HepG2 (cell line): ENCODE measurements around the gene SH2D7. TPM values are rescaled to one million over a fixed set of nuclear protein-coding genes. Genes with fewer than 3 reads are reported as not detected.

Experiments
- FOXP1 ChIP-seq, 2 experiments: fragments of 450-650 bp in 1 of 2; IDR thresholded peaks; 2 replicates each; pipeline ENCODE4 v1.6.1; 2017 to 2018; ENCODE audit warnings: antibody characterized with exemption in 1 of 2
- HDAC1 ChIP-seq: sonication (generic); formaldehyde crosslinking; IDR thresholded peaks from 2 replicates; pipeline ENCODE4 v1.5.1; 2020; ENCODE audit warnings: mild to moderate bottlenecking, missing genetic modification reagents
- HIVEP1 ChIP-seq: sonication (generic); formaldehyde crosslinking; IDR thresholded peaks from 2 replicates; pipeline ENCODE4 v1.4.0; 2020; ENCODE audit warnings: mild to moderate bottlenecking, missing genetic modification reagents
- HMGA1 ChIP-seq: sonication (generic); formaldehyde crosslinking; conservative IDR thresholded peaks from 2 replicates; pipeline ENCODE4 v1.4.0; 2020; ENCODE audit warnings: missing genetic modification reagents
- JUNB ChIP-seq: sonication (generic); formaldehyde crosslinking; IDR thresholded peaks from 2 replicates; pipeline ENCODE4 v1.8.0; 2022; ENCODE audit warnings: missing genetic modification reagents, mild to moderate bottlenecking, borderline replicate concordance
- SSRP1 ChIP-seq: IDR thresholded peaks from 2 replicates; pipeline ENCODE4 v1.6.1; 2016; ENCODE audit warnings: control low read depth
- TP53 ChIP-seq: sonication (generic); formaldehyde crosslinking; conservative IDR thresholded peaks from 2 replicates; pipeline ENCODE4 v1.4.0; 2020; ENCODE audit warnings: missing genetic modification reagents
- ZFP36L2 ChIP-seq: sonication (generic); formaldehyde crosslinking; IDR thresholded peaks from 2 replicates; pipeline ENCODE4 v1.4.0; 2020; ENCODE audit warnings: missing genetic modification reagents
- ZNF143 ChIP-seq: sonication (generic); formaldehyde crosslinking; IDR thresholded peaks from 2 replicates; pipeline ENCODE4 v1.4.0; 2020; ENCODE audit warnings: missing genetic modification reagents
- ZNF883 ChIP-seq: sonication (generic); formaldehyde crosslinking; IDR thresholded peaks from 2 replicates; pipeline ENCODE4 v1.5.1; 2020; ENCODE audit warnings: mild to moderate bottlenecking, missing genetic modification reagents; ENCODE audit errors: not compliant biosample characterization
- polyA plus RNA-seq, 8 experiments: library from polyadenylated mRNA; depleted of rRNA in 3 of 8; stranded (reverse) in 7 of 8; unstranded in 1 of 8; fragments of >200 nt; fragmentation: Illumina TruSeq in 4 of 8; extraction: Trizol in 4 of 8; gene quantifications; 2 replicates each; pipeline versions ENCODE4 v1.2.1 to v1.2.3, GENCODE V29; 2011 to 2016; ENCODE audit warnings: low read depth in 4 of 8, missing spikeins in 1 of 8, mixed read lengths in 1 of 8; ENCODE audit not compliant: insufficient read depth in 1 of 8
- total RNA-seq, 5 experiments: library from RNA; depleted of rRNA; stranded (reverse); fragments of >200 nt; fragmentation: Illumina TruSeq; extraction: Trizol; gene quantifications; 2 replicates each; pipeline ENCODE4 v1.2.3, GENCODE V29; 2016; ENCODE audit warnings: low read depth in 1 of 5
- TF ChIP-seq, protein P1 (sequence below): sonication (generic); formaldehyde crosslinking; IDR thresholded peaks from 2 replicates; pipeline ENCODE4 v1.5.0; 2020; ENCODE audit warnings: mild to moderate bottlenecking, missing genetic modification reagents
- TF ChIP-seq, protein P2 (sequence below): sonication (generic); formaldehyde crosslinking; IDR thresholded peaks from 2 replicates; pipeline ENCODE4 v1.8.1; 2023; ENCODE audit warnings: missing genetic modification reagents, mild to moderate bottlenecking, borderline replicate concordance
- TF ChIP-seq, protein P3 (sequence below): sonication (generic); formaldehyde crosslinking; IDR thresholded peaks from 2 replicates; pipeline ENCODE4 v1.4.0; 2020; ENCODE audit warnings: missing genetic modification reagents, borderline replicate concordance
- TF ChIP-seq, protein P4 (sequence below): sonication (generic); formaldehyde crosslinking; IDR thresholded peaks from 2 replicates; pipeline ENCODE4 v1.8.1; 2023; ENCODE audit warnings: mild to moderate bottlenecking, moderate library complexity, missing genetic modification reagents
- TF ChIP-seq, protein P5 (sequence below): sonication (generic); formaldehyde crosslinking; IDR thresholded peaks from 2 replicates; pipeline ENCODE4 v1.8.1; 2023; ENCODE audit warnings: missing genetic modification reagents, inconsistent platforms, borderline replicate concordance
- TF ChIP-seq, protein P6 (sequence below): sonication (generic); formaldehyde crosslinking; IDR thresholded peaks from 2 replicates; pipeline ENCODE4 v1.4.0; 2020; ENCODE audit warnings: mild to moderate bottlenecking, missing genetic modification reagents

The SH2D7 gene
- total and polyA plus RNA-seq, 2 of the 13 experiments (the other 11 are each of a cell fraction or from before 2014, with no cell fraction given) = not detected

DNA sequence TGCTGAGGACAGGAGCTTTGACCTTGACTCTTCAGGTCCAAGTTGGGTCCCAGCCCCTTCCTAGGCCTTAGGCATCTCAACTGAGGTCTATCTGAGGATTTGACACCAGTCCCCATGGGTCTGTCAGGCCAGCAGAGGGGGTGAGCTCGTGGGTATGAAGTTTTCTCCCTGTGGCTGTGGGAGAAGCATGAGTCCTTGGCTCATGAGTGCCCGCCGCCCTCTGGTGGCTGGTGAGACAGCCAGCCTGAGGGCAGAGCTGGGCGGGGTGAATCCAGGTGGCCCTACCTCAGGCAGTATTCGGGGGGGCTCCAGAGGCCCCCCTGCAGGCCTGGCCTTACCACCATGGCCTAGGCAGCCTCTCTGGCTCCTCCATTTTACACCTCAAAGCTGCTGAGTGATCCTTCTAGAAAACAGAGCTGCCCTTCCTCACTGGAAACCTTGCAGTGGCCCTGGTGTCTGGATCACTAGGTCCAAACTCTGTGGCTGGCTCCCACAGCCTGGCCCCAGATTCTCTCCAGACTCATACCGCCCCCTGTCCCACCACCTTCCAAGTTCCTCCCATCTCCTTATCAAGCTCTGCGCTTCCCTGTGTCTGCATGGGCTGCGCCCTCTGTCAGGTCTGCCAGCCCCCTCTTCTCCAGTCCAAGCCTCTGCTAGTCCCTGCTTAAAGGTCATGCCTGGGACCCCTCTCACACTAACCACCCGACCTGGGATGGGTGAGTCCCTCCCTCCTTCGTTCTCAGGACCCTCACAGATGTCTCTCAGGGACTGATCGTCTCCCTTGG is 16.1 kb downstream of the SH2D7 start (continued):
- TF ChIP-seq, protein P1, sequence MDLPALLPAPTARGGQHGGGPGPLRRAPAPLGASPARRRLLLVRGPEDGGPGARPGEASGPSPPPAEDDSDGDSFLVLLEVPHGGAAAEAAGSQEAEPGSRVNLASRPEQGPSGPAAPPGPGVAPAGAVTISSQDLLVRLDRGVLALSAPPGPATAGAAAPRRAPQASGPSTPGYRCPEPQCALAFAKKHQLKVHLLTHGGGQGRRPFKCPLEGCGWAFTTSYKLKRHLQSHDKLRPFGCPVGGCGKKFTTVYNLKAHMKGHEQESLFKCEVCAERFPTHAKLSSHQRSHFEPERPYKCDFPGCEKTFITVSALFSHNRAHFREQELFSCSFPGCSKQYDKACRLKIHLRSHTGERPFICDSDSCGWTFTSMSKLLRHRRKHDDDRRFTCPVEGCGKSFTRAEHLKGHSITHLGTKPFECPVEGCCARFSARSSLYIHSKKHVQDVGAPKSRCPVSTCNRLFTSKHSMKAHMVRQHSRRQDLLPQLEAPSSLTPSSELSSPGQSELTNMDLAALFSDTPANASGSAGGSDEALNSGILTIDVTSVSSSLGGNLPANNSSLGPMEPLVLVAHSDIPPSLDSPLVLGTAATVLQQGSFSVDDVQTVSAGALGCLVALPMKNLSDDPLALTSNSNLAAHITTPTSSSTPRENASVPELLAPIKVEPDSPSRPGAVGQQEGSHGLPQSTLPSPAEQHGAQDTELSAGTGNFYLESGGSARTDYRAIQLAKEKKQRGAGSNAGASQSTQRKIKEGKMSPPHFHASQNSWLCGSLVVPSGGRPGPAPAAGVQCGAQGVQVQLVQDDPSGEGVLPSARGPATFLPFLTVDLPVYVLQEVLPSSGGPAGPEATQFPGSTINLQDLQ (CRISPR knock-in tag) = no peak
- no peak for TF ChIP-seq HIVEP1 (CRISPR knock-in tag)
- TF ChIP-seq, protein P2, sequence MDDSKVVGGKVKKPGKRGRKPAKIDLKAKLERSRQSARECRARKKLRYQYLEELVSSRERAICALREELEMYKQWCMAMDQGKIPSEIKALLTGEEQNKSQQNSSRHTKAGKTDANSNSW = no peak
- TF ChIP-seq HDAC1 = no peak
- no peak for TF ChIP-seq ZFP36L2 (CRISPR knock-in tag)
- TF ChIP-seq, protein P3, sequence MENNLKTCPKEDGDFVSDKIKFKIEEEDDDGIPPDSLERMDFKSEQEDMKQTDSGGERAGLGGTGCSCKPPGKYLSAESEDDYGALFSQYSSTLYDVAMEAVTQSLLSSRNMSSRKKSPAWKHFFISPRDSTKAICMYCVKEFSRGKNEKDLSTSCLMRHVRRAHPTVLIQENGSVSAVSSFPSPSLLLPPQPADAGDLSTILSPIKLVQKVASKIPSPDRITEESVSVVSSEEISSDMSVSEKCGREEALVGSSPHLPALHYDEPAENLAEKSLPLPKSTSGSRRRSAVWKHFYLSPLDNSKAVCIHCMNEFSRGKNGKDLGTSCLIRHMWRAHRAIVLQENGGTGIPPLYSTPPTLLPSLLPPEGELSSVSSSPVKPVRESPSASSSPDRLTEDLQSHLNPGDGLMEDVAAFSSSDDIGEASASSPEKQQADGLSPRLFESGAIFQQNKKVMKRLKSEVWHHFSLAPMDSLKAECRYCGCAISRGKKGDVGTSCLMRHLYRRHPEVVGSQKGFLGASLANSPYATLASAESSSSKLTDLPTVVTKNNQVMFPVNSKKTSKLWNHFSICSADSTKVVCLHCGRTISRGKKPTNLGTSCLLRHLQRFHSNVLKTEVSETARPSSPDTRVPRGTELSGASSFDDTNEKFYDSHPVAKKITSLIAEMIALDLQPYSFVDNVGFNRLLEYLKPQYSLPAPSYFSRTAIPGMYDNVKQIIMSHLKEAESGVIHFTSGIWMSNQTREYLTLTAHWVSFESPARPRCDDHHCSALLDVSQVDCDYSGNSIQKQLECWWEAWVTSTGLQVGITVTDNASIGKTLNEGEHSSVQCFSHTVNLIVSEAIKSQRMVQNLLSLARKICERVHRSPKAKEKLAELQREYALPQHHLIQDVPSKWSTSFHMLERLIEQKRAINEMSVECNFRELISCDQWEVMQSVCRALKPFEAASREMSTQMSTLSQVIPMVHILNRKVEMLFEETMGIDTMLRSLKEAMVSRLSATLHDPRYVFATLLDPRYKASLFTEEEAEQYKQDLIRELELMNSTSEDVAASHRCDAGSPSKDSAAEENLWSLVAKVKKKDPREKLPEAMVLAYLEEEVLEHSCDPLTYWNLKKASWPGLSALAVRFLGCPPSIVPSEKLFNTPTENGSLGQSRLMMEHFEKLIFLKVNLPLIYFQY (CRISPR knock-in tag) = no peak
- TF ChIP-seq, protein P4, sequence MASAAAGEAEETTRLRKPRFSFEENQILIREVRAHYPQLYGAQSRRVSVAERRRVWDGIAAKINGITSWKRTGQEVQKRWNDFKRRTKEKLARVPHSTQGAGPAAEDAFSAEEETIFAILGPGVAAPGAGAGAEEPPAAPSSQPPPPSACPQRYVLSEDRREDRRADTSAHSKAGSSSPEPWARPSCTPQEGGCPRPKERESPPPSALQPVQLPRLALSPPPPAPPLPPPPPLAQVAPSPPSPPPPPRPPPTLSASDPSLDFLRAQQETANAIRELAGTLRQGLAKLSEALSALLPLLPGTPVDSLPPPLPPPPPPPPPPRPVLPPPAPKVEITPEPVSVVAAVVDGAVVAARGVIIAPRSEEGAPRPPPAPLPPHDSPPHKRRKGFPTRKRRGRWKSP (CRISPR knock-in tag) = no peak
- TF ChIP-seq ZNF143 (CRISPR knock-in tag) = no peak
- no peak for TF ChIP-seq TP53 (CRISPR knock-in tag)
- TF ChIP-seq, protein P5, sequence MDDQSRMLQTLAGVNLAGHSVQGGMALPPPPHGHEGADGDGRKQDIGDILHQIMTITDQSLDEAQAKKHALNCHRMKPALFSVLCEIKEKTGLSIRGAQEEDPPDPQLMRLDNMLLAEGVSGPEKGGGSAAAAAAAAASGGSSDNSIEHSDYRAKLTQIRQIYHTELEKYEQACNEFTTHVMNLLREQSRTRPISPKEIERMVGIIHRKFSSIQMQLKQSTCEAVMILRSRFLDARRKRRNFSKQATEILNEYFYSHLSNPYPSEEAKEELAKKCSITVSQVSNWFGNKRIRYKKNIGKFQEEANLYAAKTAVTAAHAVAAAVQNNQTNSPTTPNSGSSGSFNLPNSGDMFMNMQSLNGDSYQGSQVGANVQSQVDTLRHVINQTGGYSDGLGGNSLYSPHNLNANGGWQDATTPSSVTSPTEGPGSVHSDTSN (CRISPR knock-in tag) = no peak
- TF ChIP-seq ZNF883 (CRISPR knock-in tag) = no peak
- TF ChIP-seq JUNB (CRISPR knock-in tag) = no peak
- 0 out of 2 replicates have a peak, but pooled peaks have one; percentile 31 for TF ChIP-seq SSRP1 (CRISPR knock-in tag)
- TF ChIP-seq HMGA1 = no peak
- no peak for TF ChIP-seq FOXP1 (IDR thresholded peaks at IDR 0.05)
- TF ChIP-seq FOXP1 (CRISPR knock-in tag; IDR thresholded peaks at IDR 0.05) = no peak
- TF ChIP-seq, protein P6, sequence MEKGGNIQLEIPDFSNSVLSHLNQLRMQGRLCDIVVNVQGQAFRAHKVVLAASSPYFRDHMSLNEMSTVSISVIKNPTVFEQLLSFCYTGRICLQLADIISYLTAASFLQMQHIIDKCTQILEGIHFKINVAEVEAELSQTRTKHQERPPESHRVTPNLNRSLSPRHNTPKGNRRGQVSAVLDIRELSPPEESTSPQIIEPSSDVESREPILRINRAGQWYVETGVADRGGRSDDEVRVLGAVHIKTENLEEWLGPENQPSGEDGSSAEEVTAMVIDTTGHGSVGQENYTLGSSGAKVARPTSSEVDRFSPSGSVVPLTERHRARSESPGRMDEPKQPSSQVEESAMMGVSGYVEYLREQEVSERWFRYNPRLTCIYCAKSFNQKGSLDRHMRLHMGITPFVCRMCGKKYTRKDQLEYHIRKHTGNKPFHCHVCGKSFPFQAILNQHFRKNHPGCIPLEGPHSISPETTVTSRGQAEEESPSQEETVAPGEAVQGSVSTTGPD (CRISPR knock-in tag) = no peak
